Activated CD8-positive, alpha-beta T cell treated with anti-CD3 and anti-CD28 coated beads, Interleukin-2, amount 10 ng/mL, durations not matched to agents 7 days and 5 days (primary cell): Measurements from ENCODE around the gene TJP1. TPM values are rescaled to one million over a fixed set of nuclear protein-coding genes. Genes with fewer than 3 reads are reported as not detected.
A peak's percentile ranks its signal among the peaks of the same experiment; 100 is the strongest.
"Not testable (repeated sequence)": the region's sequence is repeated elsewhere in the genome, so short reads cannot be mapped to it uniquely, and the experiment has no call there.

Experiments
- ATAC-seq: fragments of 150-1000 bp; cut with Tn5 transposase; one replicate; pipeline ENCODE4 v1.10.0; 2021; ENCODE audit warnings: moderate library complexity
- CTCF ChIA-PET: fragments of 350-600 bp; sonication (Branson Sonifier 250); formaldehyde crosslinking; loops from one replicate; lab custom pipeline; 2021; ENCODE audit warnings: antibody characterized with exemption; lab: Charles Lee
- POLR2A ChIA-PET: fragments of 350-600 bp; sonication (Branson Sonifier 250); formaldehyde crosslinking; loops from one replicate; lab custom pipeline; 2021; ENCODE audit warnings: antibody characterized with exemption; lab: Charles Lee
- DNase-seq: peaks from one replicate; pipeline ENCODE4 v3.0.0-alpha.2; 2020
- H3K27ac Mint-ChIP-seq: one replicate; pipeline ENCODE4 v1.8.0; 2021; ENCODE audit warnings: mild to moderate bottlenecking, mixed read lengths
- H3K27me3 Mint-ChIP-seq: one replicate; pipeline ENCODE4 v1.8.0; 2021; ENCODE audit warnings: low read depth, mixed read lengths
- H3K36me3 Mint-ChIP-seq: one replicate; pipeline ENCODE4 v1.8.0; 2021; ENCODE audit warnings: low read depth, mixed read lengths
- H3K4me1 Mint-ChIP-seq: one replicate; pipeline ENCODE4 v1.8.0; 2021; ENCODE audit warnings: low read depth, mixed read lengths
- H3K4me3 Mint-ChIP-seq: one replicate; pipeline ENCODE4 v1.8.0; 2021; ENCODE audit warnings: mild to moderate bottlenecking, mixed read lengths
- H3K9me3 Mint-ChIP-seq: one replicate; pipeline ENCODE4 v1.8.0; 2022; ENCODE audit warnings: mixed read lengths; ENCODE audit not compliant: insufficient read depth
- total RNA-seq, 2 experiments: library from RNA; stranded (reverse); gene quantifications; one replicate each; pipeline ENCODE4 v1.2.3, GENCODE V29; 2021

TJP1 gene
- total RNA-seq, 2 experiments from 2014 or later: not detected

DNA sequence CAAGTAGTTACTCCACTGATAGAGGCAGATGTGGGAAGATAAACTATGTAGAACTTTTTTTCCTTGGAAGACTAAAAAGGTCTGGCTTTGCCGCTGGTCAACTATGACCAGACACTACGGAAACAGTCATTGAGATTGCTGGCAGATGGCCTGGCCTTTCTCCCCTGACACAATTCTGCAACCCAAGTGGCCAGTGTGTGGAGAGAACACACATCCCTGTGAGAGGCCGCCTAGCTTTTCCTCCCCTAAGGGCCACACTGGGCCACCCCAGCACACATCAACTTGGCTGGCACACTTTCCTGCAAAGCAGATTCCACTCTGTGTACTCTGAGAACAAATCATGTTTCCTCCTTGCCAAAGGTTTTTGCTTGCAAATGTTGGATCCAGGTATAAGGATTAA, 10.4 kb upstream of the TJP1 start:
- no peak overlapping the region for H3K27ac Mint-ChIP-seq
- POLR2A ChIA-PET: no interaction called here
- no peaks in the 10 kb centered on the region for H3K9me3 Mint-ChIP-seq
- H3K36me3 Mint-ChIP-seq: no peaks in the 10 kb centered on the region
- peaks cover 51% of the 10 kb centered on the region for H3K27me3 Mint-ChIP-seq
- no peak for DNase-seq
- H3K4me3 Mint-ChIP-seq: no peak overlapping the region
- CTCF ChIA-PET: no interaction called here
- ATAC-seq: no peak
- H3K4me1 Mint-ChIP-seq: no peaks in the 10 kb centered on the region

DNA sequence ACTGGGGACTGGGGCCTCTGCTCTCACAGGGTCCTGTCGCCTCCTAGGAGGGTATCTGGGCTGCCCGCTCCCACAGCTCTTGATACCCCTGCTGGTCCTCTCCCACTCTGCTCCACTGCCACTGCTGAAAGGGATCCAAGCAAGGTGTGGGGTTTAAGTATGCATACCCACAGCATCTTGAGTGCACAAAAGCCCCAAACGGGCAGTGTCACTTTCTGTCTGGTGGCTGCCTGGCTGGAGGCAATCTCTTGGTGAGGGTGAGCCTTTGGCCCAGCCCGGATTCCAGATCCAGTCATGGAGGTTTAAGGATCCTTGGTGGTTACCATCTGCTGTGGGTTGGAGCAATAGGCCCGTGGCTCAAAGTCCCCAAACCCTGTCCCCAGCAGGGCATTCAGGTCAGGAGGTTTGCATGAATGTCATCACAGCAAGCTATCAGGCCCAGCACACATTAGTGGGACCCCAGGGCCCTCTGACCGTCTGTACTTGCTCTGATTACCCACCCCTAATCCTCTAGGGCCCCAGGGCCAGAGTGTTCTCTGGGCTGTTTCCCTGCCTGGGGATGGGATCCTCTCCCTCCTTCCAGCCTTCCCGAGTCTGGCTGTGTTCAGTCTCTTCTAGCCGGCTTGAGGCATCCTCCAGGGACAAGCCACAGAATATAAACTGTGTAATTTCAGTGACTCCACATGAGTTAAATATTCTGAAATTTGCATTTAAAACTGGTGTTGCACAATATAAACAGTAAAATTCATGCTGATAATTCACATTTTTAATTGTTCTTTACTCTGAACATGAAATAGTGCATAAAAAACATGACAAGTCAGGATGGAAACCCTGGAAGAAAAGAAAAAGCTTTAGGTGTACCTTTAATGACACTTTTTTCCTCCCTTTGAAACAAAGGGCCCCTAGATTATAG, 4.9 kb upstream of the TJP1 start:
- Mint-ChIP-seq H3K27ac (no peak overlapping the region), H3K27me3 (peaks cover 52% of the 10 kb centered on the region), H3K36me3 (peaks cover 12% of the 10 kb centered on the region), H3K9me3 (peaks cover 5% of the 10 kb centered on the region), H3K4me3 (no peak overlapping the region), H3K4me1 (peaks cover 15% of the 10 kb centered on the region)
- POLR2A ChIA-PET: no interaction called here
- ATAC-seq (no peak), DNase-seq (no peak)
- CTCF ChIA-PET: no interaction called here

DNA sequence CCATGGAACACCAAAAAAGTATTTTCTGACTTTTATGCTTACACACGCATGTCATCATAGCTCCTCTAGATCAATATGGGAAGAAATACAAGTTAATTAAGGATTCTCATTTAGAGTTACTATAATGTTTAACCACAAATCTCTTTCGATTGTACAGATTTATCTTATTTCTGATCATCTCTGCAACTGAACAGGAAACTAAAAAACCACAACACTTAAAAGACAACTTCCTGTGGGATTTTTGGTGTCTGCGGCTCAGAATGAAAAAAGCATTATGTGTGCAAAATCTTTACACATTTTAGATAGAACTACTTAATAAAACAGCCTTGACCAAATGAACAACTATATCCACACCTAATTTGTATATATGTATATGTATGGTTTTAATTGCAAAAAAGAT, 3.0 kb upstream of the TJP1 start:
- ChIA-PET CTCF (no interaction called here), POLR2A (no interaction called here)
- Mint-ChIP-seq H3K27ac (peak overlapping the region; percentile 49), H3K4me3 (peak overlapping the region; percentile 36), H3K9me3 (peaks cover 5% of the 10 kb centered on the region), H3K27me3 (peaks cover 48% of the 10 kb centered on the region), H3K4me1 (peaks cover 15% of the 10 kb centered on the region), H3K36me3 (peaks cover 13% of the 10 kb centered on the region)
- ATAC-seq: peak; percentile 15
- DNase-seq: peak; percentile 66

DNA sequence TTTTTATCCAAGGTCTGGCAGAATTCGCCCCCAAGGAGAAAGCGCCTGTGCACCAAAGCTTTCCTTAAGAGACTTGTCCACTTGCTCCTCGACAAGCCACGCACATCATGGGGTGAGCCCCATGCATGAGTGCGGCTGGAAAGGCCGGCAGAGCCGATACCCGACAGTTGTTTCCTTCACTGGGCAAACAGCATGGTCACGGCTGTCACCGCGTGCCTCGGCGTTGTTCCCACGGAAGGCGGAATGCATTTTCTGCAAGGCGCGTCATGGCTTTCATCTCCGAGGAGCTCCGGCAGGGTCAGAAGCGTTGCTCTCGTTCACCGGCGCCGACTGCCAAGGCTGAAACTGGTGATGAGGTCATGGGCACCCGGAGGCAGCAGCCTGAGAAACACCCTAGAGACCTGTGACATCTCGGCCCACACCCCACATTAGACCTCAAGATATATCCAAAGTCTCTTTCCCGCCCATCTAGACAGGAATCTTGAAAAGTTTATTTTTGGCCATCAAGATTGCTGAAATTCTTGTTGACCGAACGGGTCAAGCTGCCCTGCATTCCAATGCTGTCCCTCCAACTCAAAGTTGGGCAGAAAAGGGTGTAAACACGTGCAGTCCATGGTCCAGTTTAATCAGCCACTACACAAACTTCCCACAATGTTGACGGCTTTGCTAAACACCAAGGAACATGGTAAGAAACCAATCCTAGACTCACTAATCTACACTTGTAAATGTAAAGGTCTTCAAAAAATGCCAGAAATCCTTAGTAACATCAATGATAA, 604 bp upstream of the TJP1 start:
- CTCF ChIA-PET: no interaction called here
- Mint-ChIP-seq H3K27me3 (peaks cover 48% of the 10 kb centered on the region), H3K9me3 (peaks cover 5% of the 10 kb centered on the region), H3K27ac (peak overlapping the region; percentile 28), H3K4me1 (peaks cover 15% of the 10 kb centered on the region), H3K36me3 (peaks cover 13% of the 10 kb centered on the region), H3K4me3 (peak overlapping the region; percentile 10)
- no peak for ATAC-seq
- DNase-seq: no peak
- POLR2A ChIA-PET: no interaction called here

DNA sequence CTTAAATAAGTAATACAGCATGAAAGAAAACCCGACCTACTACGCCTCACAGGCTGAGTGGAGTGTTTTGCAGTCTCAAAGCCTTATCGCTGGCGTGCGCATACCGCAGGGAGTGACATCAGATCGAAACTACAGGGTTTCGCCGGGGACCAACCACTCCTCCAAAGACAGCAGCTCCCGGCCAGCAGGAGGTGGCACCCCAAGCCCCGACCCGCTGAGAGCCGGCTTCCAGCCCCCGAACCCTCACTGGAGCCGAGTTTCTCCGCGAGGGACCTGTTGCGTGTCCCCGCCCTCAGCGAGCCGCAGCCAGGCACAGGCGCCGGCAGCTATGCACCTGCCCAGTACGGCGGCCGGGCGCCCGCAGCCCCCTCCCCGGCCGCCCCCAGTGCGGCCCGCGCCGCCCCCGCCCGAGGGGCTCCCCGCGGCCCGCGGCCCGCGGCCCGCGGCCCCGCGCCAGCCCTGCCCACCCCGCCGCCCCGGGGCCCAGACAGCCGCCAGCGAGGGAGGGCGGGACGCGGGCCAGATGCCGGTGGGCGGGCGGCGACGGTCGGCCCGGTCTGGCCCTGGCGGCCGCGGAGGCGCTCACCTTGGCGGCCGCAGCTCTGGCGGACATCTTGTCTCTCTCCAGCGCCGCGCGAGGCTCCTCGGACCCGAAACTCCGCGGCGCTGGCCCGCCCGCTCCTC, 710 bp downstream of the TJP1 start:
- Mint-ChIP-seq H3K4me1 (peaks cover 15% of the 10 kb centered on the region), H3K27ac (no peak overlapping the region), H3K36me3 (peaks cover 19% of the 10 kb centered on the region), H3K27me3 (peaks cover 46% of the 10 kb centered on the region), H3K4me3 (no peak overlapping the region), H3K9me3 (peaks cover 5% of the 10 kb centered on the region)
- POLR2A ChIA-PET: no interaction called here
- ATAC-seq (peak; percentile 67), DNase-seq (peak; percentile 49)
- CTCF ChIA-PET: interaction anchor here (1.2 kb wide), 1 partner anchor 12 kb away, joined by 3 read pairs; no protein-coding TSS in a partner anchor

DNA sequence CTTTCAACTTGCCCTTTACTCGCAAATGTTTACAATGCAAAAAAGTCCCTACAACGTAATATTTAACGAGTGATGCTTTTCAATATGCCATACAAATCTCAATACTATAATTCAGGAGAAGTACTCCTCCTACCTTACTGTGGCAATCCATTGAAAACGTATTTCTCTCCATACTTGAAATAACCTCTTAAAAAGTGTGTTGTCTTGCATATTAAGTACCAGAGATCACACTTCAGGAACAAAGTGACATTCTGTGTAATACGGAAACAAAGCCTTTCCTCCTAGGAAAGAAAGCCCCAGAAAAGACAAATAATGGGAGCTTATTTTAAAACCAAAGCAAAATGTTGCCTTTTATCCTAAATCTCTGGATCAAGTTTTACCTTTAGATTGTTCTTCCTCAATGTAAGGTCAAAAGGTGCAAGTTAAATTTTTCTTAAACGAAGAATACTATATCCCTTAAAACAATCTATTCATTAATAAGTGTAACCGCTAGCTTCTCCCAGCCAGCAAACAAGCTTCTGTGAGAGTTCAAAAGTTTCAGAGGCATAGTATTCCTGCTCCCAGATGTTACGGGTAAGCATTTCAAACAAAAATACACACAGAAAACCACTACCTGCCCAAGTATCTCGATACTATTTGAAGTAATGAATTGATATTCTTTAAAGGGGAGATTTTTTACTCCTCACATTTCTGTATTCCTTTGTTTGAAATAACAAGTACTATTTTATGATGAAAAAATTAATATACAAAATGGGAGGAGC, 1.7 kb downstream of the TJP1 start:
- Mint-ChIP-seq H3K27me3 (peaks cover 46% of the 10 kb centered on the region), H3K9me3 (peaks cover 5% of the 10 kb centered on the region), H3K4me1 (peaks cover 13% of the 10 kb centered on the region), H3K36me3 (peaks cover 19% of the 10 kb centered on the region), H3K4me3 (no peak overlapping the region), H3K27ac (no peak overlapping the region)
- ChIA-PET POLR2A (interaction anchor here (0.6 kb wide), 1 partner anchor 149 kb away, joined by 3 read pairs; no protein-coding TSS in a partner anchor), CTCF (interaction anchor here (1.2 kb wide), 1 partner anchor 13 kb away, joined by 3 read pairs; no protein-coding TSS in a partner anchor)
- ATAC-seq (no peak), DNase-seq (no peak)

DNA sequence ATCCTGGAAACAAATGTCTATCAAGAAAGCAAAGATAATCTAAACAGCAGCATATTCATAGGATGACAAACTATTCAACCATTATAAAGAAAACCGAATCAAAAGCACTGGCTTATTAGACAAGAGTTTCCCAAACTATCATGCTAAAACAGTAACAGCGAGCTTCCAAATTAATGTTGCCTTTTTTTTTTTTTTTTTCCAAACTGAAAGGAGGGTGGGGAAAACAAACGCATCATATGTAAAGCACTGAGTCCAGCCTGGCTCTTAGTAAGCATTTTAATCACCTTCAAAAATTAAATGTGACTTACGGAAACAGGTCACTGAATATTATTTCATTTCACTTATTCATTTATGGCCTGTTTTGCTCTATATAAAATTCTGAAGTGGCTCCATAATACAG, 2.3 kb downstream of the TJP1 start:
- H3K27ac Mint-ChIP-seq: no peak overlapping the region
- H3K9me3 Mint-ChIP-seq: no peaks in the 10 kb centered on the region
- ATAC-seq (no peak), DNase-seq (no peak)
- CTCF ChIA-PET: interaction anchor here (1.2 kb wide), 1 partner anchor 14 kb away, joined by 3 read pairs; no protein-coding TSS in a partner anchor
- H3K4me1 Mint-ChIP-seq: peaks cover 7% of the 10 kb centered on the region
- peaks cover 17% of the 10 kb centered on the region for H3K36me3 Mint-ChIP-seq
- peaks cover 47% of the 10 kb centered on the region for H3K27me3 Mint-ChIP-seq
- POLR2A ChIA-PET: interaction anchor here (0.6 kb wide), 1 partner anchor 149 kb away, joined by 3 read pairs; no protein-coding TSS in a partner anchor
- no peak overlapping the region for H3K4me3 Mint-ChIP-seq

DNA sequence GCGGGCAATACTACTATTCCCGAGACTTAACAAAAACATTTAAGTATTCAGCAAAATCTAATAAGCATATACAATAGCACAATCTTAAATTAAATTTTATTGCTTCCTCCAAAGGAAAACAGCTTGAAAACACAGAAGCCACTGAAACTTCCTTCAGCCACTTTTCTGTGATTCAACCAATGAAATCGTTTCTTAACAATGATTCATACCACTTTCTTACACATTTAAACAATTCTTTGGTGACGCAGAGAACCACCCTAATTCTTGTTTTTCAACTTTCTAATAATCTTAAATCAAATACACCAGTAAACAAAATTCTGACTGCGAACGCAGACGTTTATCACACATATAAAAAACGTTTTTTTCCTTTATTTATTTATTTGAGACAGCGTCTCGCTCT, 4.1 kb downstream of the TJP1 start:
- H3K4me1 Mint-ChIP-seq: peaks cover 4% of the 10 kb centered on the region
- peaks cover 56% of the 10 kb centered on the region for H3K27me3 Mint-ChIP-seq
- CTCF ChIA-PET: no interaction called here
- DNase-seq (no peak), ATAC-seq (no peak)
- POLR2A ChIA-PET: no interaction called here
- no peak overlapping the region for H3K27ac Mint-ChIP-seq
- no peaks in the 10 kb centered on the region for H3K9me3 Mint-ChIP-seq
- H3K36me3 Mint-ChIP-seq: peaks cover 14% of the 10 kb centered on the region
- H3K4me3 Mint-ChIP-seq: no peak overlapping the region

DNA sequence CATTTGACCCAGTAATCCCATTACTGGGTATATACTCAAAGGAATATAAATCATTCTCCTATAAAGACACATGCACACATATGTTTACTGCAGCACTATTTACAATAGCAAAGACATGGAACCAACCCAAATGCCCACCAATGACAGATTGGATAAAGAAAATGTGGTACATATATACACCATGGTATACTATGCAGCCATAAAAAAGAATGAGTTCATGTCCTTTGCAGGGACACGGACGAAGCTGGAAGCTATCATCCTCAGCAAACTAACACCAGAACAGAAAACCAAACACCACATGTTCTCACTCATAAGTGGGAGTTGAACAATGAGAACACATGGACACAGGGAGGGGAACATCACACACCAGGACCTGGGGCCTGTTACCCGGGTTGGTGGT, 4.8 kb downstream of the TJP1 start:
- H3K4me3 Mint-ChIP-seq, POLR2A ChIA-PET, H3K4me1 Mint-ChIP-seq, CTCF ChIA-PET, H3K27ac Mint-ChIP-seq, DNase-seq, ATAC-seq, H3K9me3 Mint-ChIP-seq, H3K36me3 Mint-ChIP-seq: not testable (repeated sequence)
- peaks cover 53% of the 10 kb centered on the region for H3K27me3 Mint-ChIP-seq

DNA sequence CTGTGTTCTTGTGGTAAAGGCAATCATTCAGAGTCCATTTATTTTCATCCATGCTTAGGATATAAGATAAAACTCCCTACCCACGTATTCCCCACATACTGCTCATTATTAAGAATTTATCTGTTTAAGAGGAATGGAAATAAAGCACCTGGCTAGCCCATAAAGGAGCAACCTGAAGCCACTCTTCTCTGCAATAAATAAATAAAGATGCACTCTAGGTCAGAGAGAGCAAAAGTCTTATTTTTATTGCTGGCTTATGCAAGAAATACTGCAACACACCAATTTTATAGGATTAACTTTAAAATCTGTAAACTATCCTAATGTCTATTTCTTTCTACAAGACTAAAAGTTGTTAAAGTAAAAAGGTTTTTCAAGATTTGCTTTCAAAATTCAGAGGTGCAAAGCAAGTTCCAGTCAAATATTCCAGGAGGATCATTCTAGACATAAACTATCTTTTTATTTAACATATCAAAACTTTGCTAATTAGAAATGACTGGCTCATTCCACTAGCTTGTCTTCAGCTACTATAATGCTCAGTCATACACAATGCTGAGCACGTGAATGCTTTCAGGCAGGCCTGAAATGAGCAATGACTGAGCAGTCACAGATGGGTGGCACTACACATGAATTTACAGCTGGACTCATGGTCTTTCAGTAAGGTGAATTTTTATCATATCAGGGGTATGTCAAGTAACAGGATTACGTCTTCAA, 7.1 kb downstream of the TJP1 start:
- no peaks in the 10 kb centered on the region for H3K4me1 Mint-ChIP-seq
- DNase-seq (no peak), ATAC-seq (no peak)
- ChIA-PET POLR2A (no interaction called here), CTCF (no interaction called here)
- peaks cover 54% of the 10 kb centered on the region for H3K27me3 Mint-ChIP-seq
- no peak overlapping the region for H3K4me3 Mint-ChIP-seq
- H3K9me3 Mint-ChIP-seq: no peaks in the 10 kb centered on the region
- H3K36me3 Mint-ChIP-seq: peaks cover 5% of the 10 kb centered on the region
- H3K27ac Mint-ChIP-seq: no peak overlapping the region
